H9 (cell line): Measurements from ENCODE around the gene ASPA. TPM values are rescaled to one million over a fixed set of nuclear protein-coding genes. Genes with fewer than 3 reads are reported as not detected.

ENCODE experiments used
- DNase-seq: peaks from one replicate; pipeline ENCODE4 v3.0.0-alpha.2; 2017
- H2AFZ ChIP-seq: one replicate; pipeline ENCODE4 v1.6.1; 2013; ENCODE audit warnings: mild to moderate bottlenecking, low read length, control low read depth, moderate library complexity
- H2AK5ac ChIP-seq: 2 replicates; pipeline ENCODE4 v1.6.1; 2013; ENCODE audit warnings: low read length, control low read depth, mixed read lengths; ENCODE audit not compliant: insufficient read length
- H2BK120ac ChIP-seq: one replicate; pipeline ENCODE4 v1.6.1; 2013; ENCODE audit warnings: low read depth, mild to moderate bottlenecking, low read length, control low read depth, inconsistent platforms; ENCODE audit not compliant: poor library complexity, severe bottlenecking
- H2BK12ac ChIP-seq: 2 replicates; pipeline ENCODE4 v1.6.1; 2013; ENCODE audit warnings: low read length, control low read depth, mixed read lengths, low read depth; ENCODE audit not compliant: insufficient read length
- H2BK15ac ChIP-seq: 2 replicates; pipeline ENCODE4 v1.6.1; 2013; ENCODE audit warnings: low read depth, low read length, control low read depth
- H2BK20ac ChIP-seq: one replicate; pipeline ENCODE4 v1.6.1; 2013; ENCODE audit warnings: low read depth, mild to moderate bottlenecking, low read length, control low read depth, inconsistent platforms; ENCODE audit not compliant: poor library complexity, severe bottlenecking
- H2BK5ac ChIP-seq: 2 replicates; pipeline ENCODE4 v1.6.1; 2013; ENCODE audit warnings: low read length, control low read depth, mixed read lengths; ENCODE audit not compliant: insufficient read length
- H3K14ac ChIP-seq: 2 replicates; pipeline ENCODE4 v1.6.1; 2013; ENCODE audit warnings: low read length, control low read depth; ENCODE audit not compliant: insufficient read depth
- H3K18ac ChIP-seq: 2 replicates; pipeline ENCODE4 v1.6.1; 2013; ENCODE audit warnings: low read depth, mild to moderate bottlenecking, mixed read lengths, low read length, control low read depth; ENCODE audit not compliant: insufficient read length
- H3K23ac ChIP-seq: 2 replicates; pipeline ENCODE4 v1.6.1; 2013; ENCODE audit warnings: low read length, control low read depth, mixed read lengths, low read depth; ENCODE audit not compliant: insufficient read length
- H3K23me2 ChIP-seq: 2 replicates; pipeline ENCODE4 v1.6.1; 2013; ENCODE audit warnings: low read depth, mild to moderate bottlenecking, mixed read lengths, low read length, control low read depth; ENCODE audit not compliant: insufficient read length, poor library complexity, severe bottlenecking
- H3K27ac ChIP-seq: 2 replicates; pipeline ENCODE4 v1.5.1; 2013; ENCODE audit warnings: low read length, control low read depth, mixed read lengths, low read depth; ENCODE audit not compliant: insufficient read length
- H3K27me3 ChIP-seq: 2 replicates; pipeline ENCODE4 v1.6.1; 2013; ENCODE audit warnings: low read length, control low read depth, inconsistent platforms; ENCODE audit not compliant: insufficient read depth
- H3K4ac ChIP-seq: 2 replicates; pipeline ENCODE4 v1.6.1; 2013; ENCODE audit warnings: low read depth, mild to moderate bottlenecking, control low read depth, inconsistent platforms, low read length, moderate library complexity
- H3K4me1 ChIP-seq: 2 replicates; pipeline ENCODE4 v1.6.1; 2013; ENCODE audit warnings: low read length, control low read depth, inconsistent platforms; ENCODE audit not compliant: insufficient read depth
- H3K4me2 ChIP-seq: 2 replicates; pipeline ENCODE4 v1.6.1; 2013; ENCODE audit warnings: low read length, control low read depth, mixed read lengths; ENCODE audit not compliant: insufficient read length, insufficient read depth
- H3K56ac ChIP-seq: 2 replicates; pipeline ENCODE4 v1.6.1; 2013; ENCODE audit warnings: low read depth, mild to moderate bottlenecking, mixed read lengths, low read length, control low read depth; ENCODE audit not compliant: insufficient read length
- H3K79me1 ChIP-seq: 2 replicates; pipeline ENCODE4 v1.6.1; 2013; ENCODE audit warnings: low read depth, mild to moderate bottlenecking, moderate library complexity, low read length, control low read depth, inconsistent platforms; ENCODE audit not compliant: insufficient read depth, poor library complexity, severe bottlenecking
- H3K79me2 ChIP-seq: 2 replicates; pipeline ENCODE4 v1.6.1; 2013; ENCODE audit warnings: low read length, control low read depth, inconsistent platforms; ENCODE audit not compliant: insufficient read depth
- H3K9ac ChIP-seq: 2 replicates; pipeline ENCODE4 v1.6.1; 2013; ENCODE audit warnings: low read length, control low read depth, mixed read lengths; ENCODE audit not compliant: insufficient read length; ENCODE audit errors: extremely low read depth
- H3K9me3 ChIP-seq: one replicate; pipeline ENCODE4 v1.6.1; 2013; ENCODE audit warnings: low read depth, low read length, inconsistent platforms; ENCODE audit not compliant: control insufficient read depth
- H3T11ph ChIP-seq: one replicate; pipeline ENCODE4 v1.6.1; 2013; ENCODE audit warnings: mild to moderate bottlenecking, low read length, control low read depth, inconsistent platforms
- H4K20me1 ChIP-seq: one replicate; pipeline ENCODE4 v1.6.1; 2013; ENCODE audit not compliant: control insufficient read depth, insufficient read length, insufficient read depth
- H4K5ac ChIP-seq: 2 replicates; pipeline ENCODE4 v1.6.1; 2013; ENCODE audit warnings: low read depth, mild to moderate bottlenecking, mixed read lengths, low read length, control low read depth; ENCODE audit not compliant: insufficient read length
- H4K8ac ChIP-seq: replicated peaks from 2 replicates; pipeline ENCODE4 v1.6.1; 2013; ENCODE audit warnings: low read length, control low read depth, mixed read lengths, low read depth; ENCODE audit not compliant: insufficient read length
- H4K91ac ChIP-seq: 2 replicates; pipeline ENCODE4 v1.6.1; 2013; ENCODE audit warnings: low read depth, mild to moderate bottlenecking, moderate library complexity, mixed read lengths, low read length, control low read depth; ENCODE audit not compliant: insufficient read length
- H3K27ac Mint-ChIP-seq, 3 experiments: 2 replicates in 2 of 3; 3 replicates in 1 of 3; pipeline ENCODE4 v1.8.0; 2020 to 2021; ENCODE audit warnings: mixed read lengths in 3 of 3, mild to moderate bottlenecking in 1 of 3, moderate library complexity in 1 of 3
- H3K27me3 Mint-ChIP-seq: 2 replicates; pipeline ENCODE4 v1.8.0; 2021; ENCODE audit warnings: low read depth, mild to moderate bottlenecking, moderate library complexity, mixed read lengths
- H3K36me3 Mint-ChIP-seq, 3 experiments: 2 replicates in 2 of 3; 3 replicates in 1 of 3; pipeline ENCODE4 v1.8.0; 2020 to 2021; ENCODE audit warnings: low read depth in 3 of 3, mixed read lengths in 3 of 3; ENCODE audit not compliant: insufficient read depth in 1 of 3
- H3K4me1 Mint-ChIP-seq, 2 experiments: 2 replicates each; pipeline ENCODE4 v1.8.0; 2020; ENCODE audit warnings: mixed read lengths in 2 of 2
- H3K4me3 Mint-ChIP-seq, 2 experiments: 2 replicates in 1 of 2; 3 replicates in 1 of 2; pipeline ENCODE4 v1.8.0; 2020 to 2021; ENCODE audit warnings: mild to moderate bottlenecking in 2 of 2, mixed read lengths in 2 of 2, moderate library complexity in 1 of 2
- H3K9me3 Mint-ChIP-seq, 2 experiments: 2 replicates in 1 of 2; 3 replicates in 1 of 2; pipeline ENCODE4 v1.8.0; 2020; ENCODE audit warnings: mild to moderate bottlenecking in 2 of 2, mixed read lengths in 2 of 2, moderate library complexity in 1 of 2
- CTCF ChIP-seq: fragments of 200-600 bp; sonication (generic); conservative IDR thresholded peaks from 3 replicates; pipeline ENCODE4 v1.8.0; 2021; ENCODE audit warnings: antibody characterized with exemption, mild to moderate bottlenecking
- WGBS: extraction: QIAGEN DNeasy Blood & Tissue Kit; methylation state at CpG from one replicate; pipeline ENCODE4 v1.1.7; 2013; ENCODE audit warnings: missing lambda C conversion rate, low lambda C conversion rate, mixed read lengths; ENCODE audit not compliant: insufficient read length; ENCODE audit errors: extremely low coverage; 5-methylcytosine and 5-hydroxymethylcytosine counted together
- total RNA-seq: library from RNA; stranded (reverse); gene quantifications from 2 replicates; pipeline ENCODE4 v1.2.1, GENCODE V29; 2021

ASPA gene
- total RNA-seq, 1 experiment from 2014 or later, result not detected

GRCh38 chr17:3546997-3547396 lies 71.2 kb downstream of the ASPA start:
- Histone ChIP-seq H3K79me1 (no peaks in the 10 kb centered on the region), H3K9ac (no peak overlapping the region), H2AK5ac (no peak overlapping the region), H3K14ac (no peak overlapping the region), H3K4me1 (no peaks in the 10 kb centered on the region), H3K27me3 (no peaks in the 10 kb centered on the region), H3K79me2 (no peaks in the 10 kb centered on the region), H2BK15ac (no peak overlapping the region), H4K20me1 (no peaks in the 10 kb centered on the region), H3K56ac (no peak overlapping the region), H3K9me3 (no peaks in the 10 kb centered on the region), H4K91ac (no peak overlapping the region), H3K4ac (no peak overlapping the region), H2BK120ac (no peak overlapping the region), H2BK20ac (no peak overlapping the region), H4K8ac (no peak overlapping the region), H2BK5ac (no peak overlapping the region), H3K4me2 (no peak overlapping the region), H3K18ac (no peak overlapping the region), H2AFZ (no peak overlapping the region), H3K27ac (no peak overlapping the region), H2BK12ac (no peak overlapping the region), H3K23me2 (no peaks in the 10 kb centered on the region), H3T11ph (no peak overlapping the region), H4K5ac (no peak overlapping the region), H3K23ac (no peak overlapping the region)
- Mint-ChIP-seq H3K4me1 (no peaks in the 10 kb centered on the region), H3K9me3 (peaks cover 5 to 6% of the 10 kb centered on the region in 2 experiments; a peak in 3 of 5 replicates), H3K4me3 (no peak overlapping the region), H3K27me3 (0 out of 2 replicates have a peak, but pooled peaks cover 2% of the 10 kb centered on the region), H3K27ac (no peak overlapping the region), H3K36me3 (peaks cover 0 to 5% (median 0%) of the 10 kb centered on the region in 3 experiments; a peak in 2 of 7 replicates)
- no CpG with 5 or more reads among the region's 8 CpGs for WGBS
- DNase-seq, result peak; percentile 26
- TF ChIP-seq CTCF, result no peak
